ENCODE data around the gene PGPEP1.

Gene PGPEP1

DNA sequence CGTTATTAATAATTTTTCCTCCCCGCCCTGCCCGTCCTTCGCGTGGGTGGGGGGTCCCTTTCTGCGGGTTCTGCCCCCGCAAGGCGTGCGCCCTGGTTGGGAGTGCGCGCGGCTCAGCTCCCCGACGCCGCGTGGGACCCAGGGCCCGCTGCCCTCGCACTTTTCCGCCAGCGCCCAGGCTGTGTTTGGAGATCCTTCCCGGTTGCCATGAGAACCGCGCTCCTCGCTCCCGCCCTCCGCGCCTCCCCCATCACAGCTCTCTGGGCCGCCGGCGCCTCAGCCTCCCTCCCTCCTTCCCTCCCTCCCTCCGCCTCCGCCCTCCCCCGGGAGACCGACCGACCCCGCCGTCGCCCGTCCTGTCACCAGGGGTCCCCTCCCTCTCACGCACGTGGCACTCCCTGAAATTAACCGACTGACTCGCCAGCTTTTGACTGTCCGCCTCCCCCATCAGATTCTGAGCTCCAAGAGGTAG, 76.4 kb downstream of the PGPEP1 start:
- TF ChIP-seq TAF1 (IDR thresholded peaks at IDR 0.05; ENCODE audit: borderline replicate concordance, insufficient read depth, low read length), result 0 out of 2 replicates have a peak, but pooled peaks have one; percentile 44
- peak; percentile 21 for TF ChIP-seq FOXP2 (optimal IDR thresholded peaks at IDR 0.05; ENCODE audit: borderline replicate concordance, extremely low read depth, extremely low read length, insufficient read depth)
- TF ChIP-seq POLR2AphosphoS5 (IDR thresholded peaks at IDR 0.05; ENCODE audit: low read depth, low read length), result no peak
- TF ChIP-seq, protein P1, sequence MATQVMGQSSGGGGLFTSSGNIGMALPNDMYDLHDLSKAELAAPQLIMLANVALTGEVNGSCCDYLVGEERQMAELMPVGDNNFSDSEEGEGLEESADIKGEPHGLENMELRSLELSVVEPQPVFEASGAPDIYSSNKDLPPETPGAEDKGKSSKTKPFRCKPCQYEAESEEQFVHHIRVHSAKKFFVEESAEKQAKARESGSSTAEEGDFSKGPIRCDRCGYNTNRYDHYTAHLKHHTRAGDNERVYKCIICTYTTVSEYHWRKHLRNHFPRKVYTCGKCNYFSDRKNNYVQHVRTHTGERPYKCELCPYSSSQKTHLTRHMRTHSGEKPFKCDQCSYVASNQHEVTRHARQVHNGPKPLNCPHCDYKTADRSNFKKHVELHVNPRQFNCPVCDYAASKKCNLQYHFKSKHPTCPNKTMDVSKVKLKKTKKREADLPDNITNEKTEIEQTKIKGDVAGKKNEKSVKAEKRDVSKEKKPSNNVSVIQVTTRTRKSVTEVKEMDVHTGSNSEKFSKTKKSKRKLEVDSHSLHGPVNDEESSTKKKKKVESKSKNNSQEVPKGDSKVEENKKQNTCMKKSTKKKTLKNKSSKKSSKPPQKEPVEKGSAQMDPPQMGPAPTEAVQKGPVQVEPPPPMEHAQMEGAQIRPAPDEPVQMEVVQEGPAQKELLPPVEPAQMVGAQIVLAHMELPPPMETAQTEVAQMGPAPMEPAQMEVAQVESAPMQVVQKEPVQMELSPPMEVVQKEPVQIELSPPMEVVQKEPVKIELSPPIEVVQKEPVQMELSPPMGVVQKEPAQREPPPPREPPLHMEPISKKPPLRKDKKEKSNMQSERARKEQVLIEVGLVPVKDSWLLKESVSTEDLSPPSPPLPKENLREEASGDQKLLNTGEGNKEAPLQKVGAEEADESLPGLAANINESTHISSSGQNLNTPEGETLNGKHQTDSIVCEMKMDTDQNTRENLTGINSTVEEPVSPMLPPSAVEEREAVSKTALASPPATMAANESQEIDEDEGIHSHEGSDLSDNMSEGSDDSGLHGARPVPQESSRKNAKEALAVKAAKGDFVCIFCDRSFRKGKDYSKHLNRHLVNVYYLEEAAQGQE (IDR thresholded peaks at IDR 0.05; ENCODE audit: insufficient read depth in 1 of 2, low read depth in 2 of 2, low read length in 2 of 2), result peak in 1 of 2 experiments; percentile 16; a peak in 1 of 4 replicates
- no peak for TF ChIP-seq SIN3A (IDR thresholded peaks at IDR 0.05; ENCODE audit: borderline replicate concordance, insufficient read depth, low read length)

DNA sequence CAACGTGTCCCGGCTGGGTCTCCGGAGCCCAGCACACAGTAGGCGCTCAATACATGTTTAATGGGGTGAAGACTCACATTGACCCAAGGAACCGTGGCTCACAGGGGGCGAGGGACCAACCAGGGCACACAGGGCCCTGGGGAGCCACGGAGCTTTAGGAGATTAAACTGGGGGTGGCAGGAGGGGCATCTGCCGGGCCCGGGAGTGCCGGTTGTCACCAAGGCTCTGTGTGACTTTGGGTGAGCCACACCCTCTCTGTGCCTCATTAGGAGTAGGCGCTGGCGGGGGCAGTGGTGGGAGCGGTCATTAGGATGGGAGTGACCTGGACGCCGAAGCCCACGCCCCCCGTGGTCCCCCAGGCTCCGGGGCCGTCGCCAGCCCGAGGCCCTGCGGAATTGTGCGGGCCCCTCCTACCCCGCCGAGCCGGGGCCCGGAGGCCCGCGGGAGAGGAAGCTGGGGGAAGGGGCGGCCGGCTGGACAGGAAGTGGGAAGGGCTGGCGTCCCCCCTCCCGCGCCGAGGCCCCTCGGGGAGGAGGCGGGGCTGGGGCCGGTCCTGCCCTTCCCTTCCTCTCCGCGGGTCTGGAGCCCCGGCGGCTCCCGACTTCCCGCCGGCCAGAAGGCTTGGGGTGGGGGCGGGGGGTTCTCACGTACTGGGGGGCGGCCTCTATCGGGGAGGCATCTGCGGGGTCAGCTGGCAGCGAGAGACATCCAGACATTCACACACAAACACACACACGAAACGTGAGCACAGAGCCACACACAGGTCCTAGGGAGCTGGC, 77.0 kb downstream of the PGPEP1 start:
- peak; percentile 28; the same call in 1 of the 2 replicates for TF ChIP-seq POLR2AphosphoS5 (IDR thresholded peaks at IDR 0.05; ENCODE audit: low read depth, low read length)
- TF ChIP-seq, protein P1 (IDR thresholded peaks at IDR 0.05; ENCODE audit: insufficient read depth in 1 of 2, low read depth in 2 of 2, low read length in 2 of 2), result 0 out of 4 replicates have a peak, but pooled peaks have one; percentile 12 to 17
- TF ChIP-seq TAF1 (IDR thresholded peaks at IDR 0.05; ENCODE audit: borderline replicate concordance, insufficient read depth, low read length), result no peak
- no peak for TF ChIP-seq SIN3A (IDR thresholded peaks at IDR 0.05; ENCODE audit: borderline replicate concordance, insufficient read depth, low read length)
- peak; percentile 16 for TF ChIP-seq FOXP2 (optimal IDR thresholded peaks at IDR 0.05; ENCODE audit: borderline replicate concordance, extremely low read depth, extremely low read length, insufficient read depth)

DNA sequence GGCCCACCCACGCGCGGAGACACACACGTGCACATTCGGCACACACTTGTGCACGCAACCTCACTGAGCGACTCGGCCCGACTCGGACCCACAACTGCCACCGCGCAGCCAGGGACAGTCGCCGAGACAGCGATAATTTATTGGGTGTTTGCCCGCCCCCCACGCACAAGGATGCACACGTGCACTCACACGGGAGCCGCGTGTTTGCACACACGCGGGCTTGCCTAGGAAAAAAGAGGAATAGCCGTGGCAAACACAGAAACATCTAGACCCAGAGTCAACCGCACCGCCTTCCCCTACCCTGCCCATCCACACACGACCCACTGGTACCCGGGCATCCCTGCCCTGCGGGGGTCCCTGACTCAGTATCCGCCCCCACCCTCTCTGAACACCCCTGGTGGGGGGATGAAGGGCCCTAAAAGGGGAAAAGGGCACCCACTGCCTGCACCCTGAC, 77.7 kb downstream of the PGPEP1 start:
- TF ChIP-seq TAF1 (IDR thresholded peaks at IDR 0.05; ENCODE audit: borderline replicate concordance, insufficient read depth, low read length) (no peak), SIN3A (IDR thresholded peaks at IDR 0.05; ENCODE audit: borderline replicate concordance, insufficient read depth, low read length) (no peak)

DNA sequence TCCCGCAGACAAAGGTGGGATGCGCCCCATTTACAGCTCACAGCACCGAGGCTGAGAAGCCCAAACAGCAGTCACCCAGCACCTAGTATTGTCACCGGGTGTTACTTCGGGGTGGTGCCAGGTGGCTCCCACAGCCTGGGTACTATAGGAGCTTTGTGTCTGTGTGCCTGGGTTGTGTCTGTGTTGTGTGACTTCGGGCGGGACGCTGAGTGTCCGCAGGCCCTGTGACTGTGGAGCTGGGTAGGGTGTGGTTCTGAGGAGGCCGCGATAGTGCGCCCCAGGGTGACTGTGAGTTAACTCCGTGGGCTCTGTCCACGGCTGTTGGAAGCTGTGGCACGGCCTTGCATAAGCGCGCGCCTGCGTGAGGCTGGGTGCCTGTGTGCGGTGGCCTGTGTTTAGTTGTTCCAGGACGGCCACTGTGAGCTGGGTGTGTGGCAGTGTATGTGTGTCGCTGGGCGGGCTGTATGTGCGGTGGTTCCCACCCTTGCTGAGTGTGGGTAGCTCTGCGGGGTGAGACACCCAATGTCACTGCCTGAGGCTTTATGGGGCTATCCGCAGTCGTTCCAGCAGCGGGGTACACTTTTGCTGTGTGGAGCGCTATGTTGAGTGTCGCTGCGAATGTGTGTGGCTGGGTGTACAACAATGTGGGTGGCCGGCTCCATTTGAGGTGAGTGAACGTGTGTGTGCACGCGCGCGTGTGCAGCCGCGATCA, 78.2 kb downstream of the PGPEP1 start:
- TF ChIP-seq SIN3A (IDR thresholded peaks at IDR 0.05; ENCODE audit: borderline replicate concordance, insufficient read depth, low read length) (no peak), POLR2AphosphoS5 (IDR thresholded peaks at IDR 0.05; ENCODE audit: low read depth, low read length) (no peak), FOXP2 (optimal IDR thresholded peaks at IDR 0.05; ENCODE audit: borderline replicate concordance, extremely low read depth, extremely low read length, insufficient read depth) (no peak)
- TF ChIP-seq, protein P1 (IDR thresholded peaks at IDR 0.05; ENCODE audit: insufficient read depth in 1 of 2, low read depth in 2 of 2, low read length in 2 of 2), result no peak

DNA sequence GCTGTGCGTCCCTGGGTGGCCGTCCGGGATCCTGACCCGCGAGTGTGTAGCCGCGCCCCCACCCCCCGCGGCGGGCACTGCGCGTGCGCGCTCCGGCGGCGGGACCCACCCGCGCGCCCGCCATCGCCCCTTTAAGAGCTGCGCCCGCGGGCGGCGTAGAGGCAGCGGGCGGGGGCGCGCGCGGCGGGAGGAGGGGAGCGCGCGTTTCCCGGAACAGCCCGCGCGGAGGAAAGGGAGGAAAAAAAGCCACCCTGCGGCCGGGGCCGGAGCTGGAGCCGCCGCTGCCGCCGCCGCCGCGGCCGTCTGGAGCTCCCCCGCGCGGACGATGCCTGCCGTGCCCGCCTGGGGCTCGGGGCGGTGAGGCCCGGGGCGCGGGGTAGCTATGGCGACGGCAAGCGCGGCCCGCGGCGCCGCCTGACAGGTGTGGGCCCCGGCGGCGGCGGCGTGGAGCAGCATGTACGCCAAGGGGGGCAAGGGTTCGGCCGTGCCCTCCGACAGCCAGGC, 78.8 kb downstream of the PGPEP1 start, which contains the start of gene SSBP4:
TSS of gene SSBP4 (plus strand) at position 204 of the 504 bp plus-strand sequence. CDS start at position 455, 251 bp downstream.
- TF ChIP-seq, protein P1 (IDR thresholded peaks at IDR 0.05; ENCODE audit: insufficient read depth in 1 of 2, low read depth in 2 of 2, low read length in 2 of 2), result no peak
- TF ChIP-seq POLR2AphosphoS5 (IDR thresholded peaks at IDR 0.05; ENCODE audit: low read depth, low read length) (no peak), SIN3A (IDR thresholded peaks at IDR 0.05; ENCODE audit: borderline replicate concordance, insufficient read depth, low read length) (0 out of 2 replicates have a peak, but pooled peaks have one; percentile 7), TAF1 (IDR thresholded peaks at IDR 0.05; ENCODE audit: borderline replicate concordance, insufficient read depth, low read length) (peak; percentile 68), FOXP2 (optimal IDR thresholded peaks at IDR 0.05; ENCODE audit: borderline replicate concordance, extremely low read depth, extremely low read length, insufficient read depth) (peak; percentile 28)

Data from PFSK-1 (cell line).